ENCODE data around the gene PACRGL.
"Not testable (repeated sequence)": the region's sequence is repeated elsewhere in the genome, so short reads cannot be mapped to it uniquely, and the experiment has no call there.

Gene PACRGL

DNA sequence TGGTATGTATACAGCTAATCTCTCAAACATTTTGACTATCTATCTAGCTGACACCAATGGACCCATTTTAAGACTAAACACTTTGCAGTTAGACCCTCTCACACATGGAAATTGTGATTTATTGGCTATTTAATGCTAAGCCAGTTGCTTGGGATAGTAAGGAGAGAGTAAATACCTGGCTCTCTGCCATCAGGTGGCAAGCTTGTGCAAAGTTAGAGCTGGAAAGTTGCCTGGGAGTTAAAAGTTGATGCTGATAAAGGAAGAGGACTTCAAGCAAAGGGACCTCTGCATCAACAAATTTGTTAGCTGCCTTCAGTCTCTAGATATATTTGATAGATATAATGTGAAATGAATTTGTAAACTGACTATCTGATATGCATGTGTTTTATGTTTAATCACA is 61.1 kb downstream of the PACRGL start:
- Mint-ChIP-seq H3K36me3 (ENCODE audit: low read depth) (no peaks in the 10 kb centered on the region), H3K4me3 (no peak overlapping the region), H3K27me3 (no peaks in the 10 kb centered on the region), H3K4me1 (ENCODE audit: low read depth) (no peaks in the 10 kb centered on the region), H3K9me3 (no peaks in the 10 kb centered on the region), H3K27ac (no peak overlapping the region)
- intact Hi-C loops (cut with micrococcal nuclease): no loop called here

DNA sequence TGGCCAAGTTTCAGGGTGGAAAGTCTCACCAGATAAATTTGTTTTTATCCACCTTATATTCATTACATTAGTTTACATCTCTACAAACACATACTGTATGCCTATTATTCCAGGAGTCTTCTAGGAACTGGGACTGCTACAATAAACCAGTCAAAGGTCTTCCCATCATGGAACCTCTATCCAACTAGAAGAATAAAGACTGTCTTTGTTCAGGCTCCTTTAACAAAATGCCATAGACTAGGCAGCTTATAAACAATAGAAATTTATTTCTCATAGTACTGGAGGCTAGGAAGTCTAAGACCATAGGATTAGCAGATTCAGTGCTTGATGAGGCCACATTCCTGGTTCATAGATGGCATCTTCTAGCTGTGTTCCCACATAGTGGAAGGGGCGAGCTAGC is 61.6 kb downstream of the PACRGL start:
- Mint-ChIP-seq H3K27me3 (no peaks in the 10 kb centered on the region), H3K9me3 (no peaks in the 10 kb centered on the region), H3K4me1 (ENCODE audit: low read depth) (no peaks in the 10 kb centered on the region), H3K36me3 (ENCODE audit: low read depth) (no peaks in the 10 kb centered on the region), H3K27ac (no peak overlapping the region), H3K4me3 (no peak overlapping the region)
- intact Hi-C loops (cut with micrococcal nuclease): no loop called here

DNA sequence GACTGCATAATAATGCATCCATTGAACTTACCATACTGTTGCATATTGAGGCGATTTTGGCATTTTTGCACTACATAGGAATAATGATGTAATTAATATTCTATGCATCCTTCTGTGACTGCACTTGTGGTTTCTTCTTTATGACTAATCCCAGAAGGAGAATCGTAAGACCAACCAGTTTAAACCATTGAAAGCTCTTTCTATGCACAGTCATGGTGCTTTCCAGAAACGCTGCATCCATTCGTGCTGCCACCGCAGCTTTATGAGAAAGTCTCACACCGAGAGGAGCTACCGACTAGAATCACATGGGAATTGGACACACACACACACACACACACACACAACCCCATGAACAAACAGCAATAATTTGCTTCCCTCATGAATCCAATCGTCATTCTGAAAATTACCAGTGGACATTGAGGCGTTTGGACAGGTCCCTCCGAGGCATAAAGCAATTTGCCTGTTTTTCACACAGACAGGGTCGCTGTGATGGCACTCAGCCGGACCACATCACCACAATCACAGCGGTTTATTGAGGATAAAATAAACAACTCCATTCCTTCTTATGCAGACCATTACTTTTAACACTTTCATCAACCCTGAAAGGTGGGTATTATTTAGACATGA is 64.2 kb downstream of the PACRGL start:
- H3K4me1 Mint-ChIP-seq (ENCODE audit: low read depth): no peaks in the 10 kb centered on the region
- no peaks in the 10 kb centered on the region for H3K27me3 Mint-ChIP-seq
- H3K36me3 Mint-ChIP-seq (ENCODE audit: low read depth): no peaks in the 10 kb centered on the region
- no peaks in the 10 kb centered on the region for H3K9me3 Mint-ChIP-seq
- intact Hi-C loops (cut with micrococcal nuclease): no loop called here
- no peak overlapping the region for H3K4me3 Mint-ChIP-seq
- H3K27ac Mint-ChIP-seq: no peak overlapping the region

DNA sequence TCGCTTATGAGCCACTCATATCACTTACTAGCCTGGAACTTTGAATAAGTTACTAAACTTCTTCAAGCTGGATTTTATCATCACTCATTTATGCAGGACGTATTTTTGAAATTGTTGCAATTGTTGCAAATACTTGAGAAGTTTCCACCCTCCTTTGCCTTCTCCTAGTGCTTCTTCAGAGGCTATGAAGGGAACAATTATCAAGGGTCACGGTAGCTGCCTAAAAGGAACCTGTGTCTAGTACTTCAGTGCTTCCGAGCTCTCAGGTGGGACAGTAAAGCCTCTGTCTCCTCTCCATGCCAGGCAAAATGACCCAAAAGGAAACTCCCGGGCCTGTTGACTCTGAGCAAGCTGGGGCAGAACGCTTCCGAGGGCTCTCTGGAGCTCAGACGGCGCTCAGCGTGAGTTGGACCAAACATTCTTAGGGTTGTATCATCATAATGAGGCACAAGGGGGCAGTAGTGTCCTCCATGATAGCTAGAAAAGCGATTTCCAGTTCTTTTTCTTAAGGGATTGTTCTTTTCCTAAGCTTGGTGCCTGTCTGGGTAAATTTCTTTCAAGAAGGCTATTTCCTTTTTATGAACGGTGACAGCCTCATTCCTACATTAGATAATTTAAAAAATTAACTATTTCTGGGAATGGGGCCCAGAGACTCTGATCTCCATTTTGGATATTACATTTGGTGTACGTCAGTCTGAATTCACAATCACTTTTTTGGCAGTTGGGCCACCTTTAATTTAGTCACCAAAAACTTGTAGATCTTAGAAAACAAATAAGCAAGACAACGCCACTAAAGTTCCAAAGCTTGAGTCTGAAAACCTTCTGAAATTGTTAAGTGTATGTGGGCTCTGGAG is 73.1 kb downstream of the PACRGL start:
- Mint-ChIP-seq H3K4me1 (ENCODE audit: low read depth) (no peaks in the 10 kb centered on the region), H3K4me3 (no peak overlapping the region), H3K9me3 (no peaks in the 10 kb centered on the region), H3K27ac (no peak overlapping the region), H3K27me3 (peaks cover 1% of the 10 kb centered on the region), H3K36me3 (ENCODE audit: low read depth) (no peaks in the 10 kb centered on the region)
- intact Hi-C loops (cut with micrococcal nuclease): loop anchor here (5.0 kb wide), 1 partner anchor 994 kb away; no protein-coding TSS in a partner anchor

DNA sequence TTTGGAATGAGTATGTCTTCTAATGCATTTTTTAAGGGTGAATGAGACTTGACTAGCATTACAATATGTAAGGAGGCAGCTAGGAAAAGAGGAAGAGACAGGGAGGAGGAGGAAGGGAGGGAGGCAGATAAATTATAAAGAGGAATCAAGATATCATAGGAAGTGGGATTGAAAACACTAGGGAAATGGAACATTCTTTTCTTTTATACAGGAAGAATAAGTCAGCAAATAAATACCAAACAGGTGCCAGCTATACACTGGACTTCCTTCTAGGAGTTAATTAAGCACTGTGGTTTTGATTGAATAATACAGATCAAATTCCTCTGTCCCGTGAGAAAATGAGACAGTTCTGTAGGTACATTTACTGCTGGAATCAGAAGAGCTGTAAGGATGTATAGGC is 78.6 kb downstream of the PACRGL start:
- H3K27me3 Mint-ChIP-seq: no peaks in the 10 kb centered on the region
- no peaks in the 10 kb centered on the region for H3K36me3 Mint-ChIP-seq (ENCODE audit: low read depth)
- no peaks in the 10 kb centered on the region for H3K4me1 Mint-ChIP-seq (ENCODE audit: low read depth)
- H3K27ac Mint-ChIP-seq: no peak overlapping the region
- intact Hi-C loops (cut with micrococcal nuclease): no loop called here
- peaks cover 47% of the 10 kb centered on the region for H3K9me3 Mint-ChIP-seq
- no peak overlapping the region for H3K4me3 Mint-ChIP-seq

DNA sequence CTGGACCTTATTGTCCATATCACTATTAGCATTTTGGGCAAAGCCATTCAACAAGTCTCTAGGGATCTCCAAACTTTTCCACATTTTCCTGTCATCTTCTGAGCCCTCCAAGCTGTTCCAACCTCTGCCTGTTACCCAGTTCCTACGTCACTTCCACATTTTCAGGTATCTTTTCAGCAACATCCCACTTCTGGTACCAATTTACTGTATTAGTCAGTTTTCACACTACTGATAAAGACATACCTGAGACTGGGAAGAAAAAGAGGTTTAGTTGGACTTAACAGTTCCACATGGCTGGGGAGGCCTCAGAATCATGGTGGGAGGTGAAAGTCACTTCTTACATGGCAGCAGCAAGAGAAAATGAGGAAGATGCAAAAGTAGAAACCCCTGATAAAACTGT is 82.9 kb downstream of the PACRGL start:
- H3K4me3 Mint-ChIP-seq; H3K27me3 Mint-ChIP-seq; H3K27ac Mint-ChIP-seq; H3K36me3 Mint-ChIP-seq (ENCODE audit: low read depth); intact Hi-C loops (cut with micrococcal nuclease); H3K4me1 Mint-ChIP-seq (ENCODE audit: low read depth): not testable (repeated sequence)
- H3K9me3 Mint-ChIP-seq: peaks cover 47% of the 10 kb centered on the region

DNA sequence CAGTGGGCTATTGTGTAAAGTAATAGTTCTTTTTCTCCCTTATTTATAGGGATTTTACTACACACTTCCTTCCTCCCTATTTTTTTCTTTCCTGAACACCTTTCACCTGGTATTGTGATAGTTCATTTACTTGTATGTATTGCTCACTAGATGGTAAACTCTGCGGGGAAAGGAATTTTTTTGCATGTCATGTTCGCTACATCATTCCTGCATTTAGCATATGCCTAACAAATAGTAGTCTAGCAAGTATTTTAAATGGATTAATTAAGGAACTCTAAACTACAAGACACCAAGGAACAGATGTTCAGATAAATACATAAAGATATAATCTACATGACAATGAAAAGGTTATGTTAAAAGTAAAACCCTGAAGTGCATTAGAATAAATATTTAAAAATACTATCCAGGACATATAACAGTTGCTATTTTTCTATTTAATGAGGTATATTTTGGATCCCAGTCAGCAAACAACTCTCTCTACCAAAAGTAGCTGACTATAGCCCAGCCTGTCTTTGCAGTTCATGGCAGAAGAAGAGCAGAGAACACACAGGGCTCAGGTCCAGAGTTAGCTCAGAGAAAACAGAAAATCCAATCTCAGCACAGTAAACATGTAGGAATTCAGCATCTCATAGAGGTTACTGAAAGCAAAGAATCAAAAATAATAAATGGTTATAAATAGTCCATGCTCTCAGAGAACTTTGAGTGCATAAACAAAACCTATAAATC is 87.8 kb downstream of the PACRGL start:
- H3K4me3 Mint-ChIP-seq: no peak overlapping the region
- H3K9me3 Mint-ChIP-seq: peaks cover 7% of the 10 kb centered on the region
- H3K4me1 Mint-ChIP-seq (ENCODE audit: low read depth): no peaks in the 10 kb centered on the region
- intact Hi-C loops (cut with micrococcal nuclease): no loop called here
- no peaks in the 10 kb centered on the region for H3K27me3 Mint-ChIP-seq
- H3K36me3 Mint-ChIP-seq (ENCODE audit: low read depth): no peaks in the 10 kb centered on the region
- no peak overlapping the region for H3K27ac Mint-ChIP-seq
